ENCODE data around the gene PTPRC.
"Not testable (repeated sequence)": the region's sequence is repeated elsewhere in the genome, so short reads cannot be mapped to it uniquely, and the experiment has no call there.

The PTPRC gene

DNA sequence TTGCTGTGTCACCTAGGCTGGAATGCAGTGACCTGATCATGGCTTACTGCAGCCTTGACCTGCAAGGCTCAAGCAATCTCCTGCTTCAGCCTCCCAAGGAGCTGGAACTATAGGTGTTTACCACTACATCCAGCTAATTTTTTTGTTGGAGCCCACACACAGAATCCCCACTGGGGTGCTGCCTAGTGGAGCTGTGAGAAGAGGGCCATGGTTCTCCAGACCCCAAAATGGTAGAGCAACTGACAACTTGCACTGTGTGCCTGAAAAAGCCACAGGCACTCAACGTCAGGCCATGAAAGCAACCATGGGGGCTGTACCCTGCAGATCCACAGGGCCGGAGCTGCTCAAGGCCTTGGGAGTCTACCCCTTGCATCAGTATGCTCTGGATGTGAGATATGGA lies 39.1 kb upstream of the PTPRC start:
- no peak overlapping the region for H3K27ac ChIP-seq
- H3K36me3 ChIP-seq (replicated peaks), result no peaks in the 10 kb centered on the region
- no peak for DNase-seq
- in situ Hi-C loops (cut with HindIII; ENCODE audit: low pct_ligation_motif_present, low sequenced_read_pairs), result no loop called here
- TF ChIP-seq, protein P1, sequence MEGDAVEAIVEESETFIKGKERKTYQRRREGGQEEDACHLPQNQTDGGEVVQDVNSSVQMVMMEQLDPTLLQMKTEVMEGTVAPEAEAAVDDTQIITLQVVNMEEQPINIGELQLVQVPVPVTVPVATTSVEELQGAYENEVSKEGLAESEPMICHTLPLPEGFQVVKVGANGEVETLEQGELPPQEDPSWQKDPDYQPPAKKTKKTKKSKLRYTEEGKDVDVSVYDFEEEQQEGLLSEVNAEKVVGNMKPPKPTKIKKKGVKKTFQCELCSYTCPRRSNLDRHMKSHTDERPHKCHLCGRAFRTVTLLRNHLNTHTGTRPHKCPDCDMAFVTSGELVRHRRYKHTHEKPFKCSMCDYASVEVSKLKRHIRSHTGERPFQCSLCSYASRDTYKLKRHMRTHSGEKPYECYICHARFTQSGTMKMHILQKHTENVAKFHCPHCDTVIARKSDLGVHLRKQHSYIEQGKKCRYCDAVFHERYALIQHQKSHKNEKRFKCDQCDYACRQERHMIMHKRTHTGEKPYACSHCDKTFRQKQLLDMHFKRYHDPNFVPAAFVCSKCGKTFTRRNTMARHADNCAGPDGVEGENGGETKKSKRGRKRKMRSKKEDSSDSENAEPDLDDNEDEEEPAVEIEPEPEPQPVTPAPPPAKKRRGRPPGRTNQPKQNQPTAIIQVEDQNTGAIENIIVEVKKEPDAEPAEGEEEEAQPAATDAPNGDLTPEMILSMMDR (IDR thresholded peaks at IDR 0.05; ENCODE audit: low read depth, low read length, missing control alignments), result no peak
- no peak overlapping the region for H3K4me3 ChIP-seq (ENCODE audit: low read depth, low read length)
- H3K27me3 ChIP-seq (replicated peaks), result no peaks in the 10 kb centered on the region

DNA sequence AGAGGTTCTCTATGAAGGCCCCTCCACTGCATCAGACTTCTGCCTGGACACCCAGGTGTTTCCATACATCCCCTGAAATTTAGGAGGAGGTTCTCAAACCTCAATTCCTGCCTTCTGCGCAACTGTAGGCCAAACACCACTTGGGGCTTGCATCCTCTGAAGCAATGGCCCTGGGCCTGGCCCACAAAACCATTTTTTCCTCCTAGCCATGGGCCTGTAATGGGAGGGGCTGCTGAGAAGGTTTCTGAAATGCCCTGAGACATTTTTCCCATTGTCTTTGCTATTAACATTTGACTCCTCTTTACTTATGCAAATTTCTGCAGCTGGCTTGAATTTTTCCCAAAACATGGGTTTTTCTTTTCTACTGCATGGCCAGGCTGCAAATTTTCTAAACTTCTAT lies 37.9 kb upstream of the PTPRC start:
- H3K36me3 ChIP-seq (replicated peaks), result no peaks in the 10 kb centered on the region
- no peak overlapping the region for H3K27ac ChIP-seq
- in situ Hi-C loops (cut with HindIII; ENCODE audit: low pct_ligation_motif_present, low sequenced_read_pairs), result no loop called here
- TF ChIP-seq, protein P1 (IDR thresholded peaks at IDR 0.05; ENCODE audit: low read depth, low read length, missing control alignments), result no peak
- DNase-seq, result no peak
- H3K27me3 ChIP-seq (replicated peaks), result no peaks in the 10 kb centered on the region
- H3K4me3 ChIP-seq (ENCODE audit: low read depth, low read length), result no peak overlapping the region

DNA sequence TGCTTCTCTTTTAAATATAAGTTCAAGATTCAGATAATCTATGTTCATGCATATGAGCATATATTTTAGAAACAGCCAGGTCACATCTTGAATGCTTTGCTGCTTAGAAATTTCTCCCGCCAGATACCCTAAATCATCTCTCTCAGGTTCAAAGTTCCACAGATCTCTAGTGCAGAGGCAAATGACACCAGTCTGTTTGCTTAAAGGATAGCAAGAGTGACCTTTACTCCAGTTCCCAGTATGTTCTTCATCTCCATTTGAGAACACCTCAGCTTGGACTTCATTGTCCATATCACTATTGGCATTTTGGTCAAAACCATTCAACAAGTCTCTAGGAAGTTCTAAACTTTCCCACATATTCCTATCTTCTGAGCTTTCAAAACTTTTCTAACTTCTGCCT lies 37.5 kb upstream of the PTPRC start:
- DNase-seq; H3K36me3 ChIP-seq (replicated peaks); H3K27ac ChIP-seq; H3K27me3 ChIP-seq (replicated peaks); H3K4me3 ChIP-seq (ENCODE audit: low read depth, low read length); in situ Hi-C loops (cut with HindIII; ENCODE audit: low pct_ligation_motif_present, low sequenced_read_pairs): not testable (repeated sequence)

DNA sequence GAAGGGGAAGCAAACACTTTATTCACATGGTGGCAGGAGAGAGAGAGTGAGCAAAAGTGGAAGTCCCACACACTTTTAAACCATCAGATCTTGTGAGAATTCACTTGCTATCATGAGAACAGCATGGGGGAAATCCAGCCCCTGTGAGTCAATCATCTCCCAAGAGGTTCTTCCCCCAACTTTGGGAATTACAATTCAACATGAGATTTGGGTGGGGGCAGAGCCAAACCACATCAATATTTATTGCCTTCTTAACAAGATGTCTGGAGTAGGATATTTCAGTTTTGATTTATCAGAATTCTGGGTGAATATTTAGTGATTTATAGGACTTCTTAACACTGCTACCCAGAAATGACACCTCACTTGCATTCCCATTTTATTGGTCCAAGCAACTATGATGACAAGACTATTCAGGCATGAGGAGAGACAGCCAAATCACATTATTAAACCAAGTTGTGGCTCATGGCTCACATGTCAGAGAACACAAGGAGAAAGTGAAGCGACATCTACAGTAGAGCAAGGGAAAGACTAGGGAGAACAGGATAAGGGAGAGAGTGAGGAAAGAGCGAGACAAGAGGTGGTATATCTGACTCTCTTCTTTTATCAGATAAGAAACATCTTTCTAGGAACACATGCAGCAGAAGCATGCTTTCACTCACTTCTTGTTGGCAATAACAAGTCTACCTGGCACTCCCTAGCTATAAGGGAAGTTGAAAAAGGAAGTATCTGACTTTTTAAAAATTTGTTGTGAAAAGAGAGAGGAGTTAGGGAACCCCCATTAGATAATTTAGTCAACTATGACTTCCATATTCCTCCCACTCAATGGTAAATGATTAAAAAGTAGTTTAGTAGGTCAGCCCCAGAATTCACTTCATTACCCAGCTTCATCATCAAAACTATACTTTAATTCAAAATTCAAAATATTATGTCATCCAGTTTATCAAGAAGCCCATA lies 36.6 kb upstream of the PTPRC start:
- H3K27ac ChIP-seq, result no peak overlapping the region
- TF ChIP-seq, protein P1 (IDR thresholded peaks at IDR 0.05; ENCODE audit: low read depth, low read length, missing control alignments), result no peak

DNA sequence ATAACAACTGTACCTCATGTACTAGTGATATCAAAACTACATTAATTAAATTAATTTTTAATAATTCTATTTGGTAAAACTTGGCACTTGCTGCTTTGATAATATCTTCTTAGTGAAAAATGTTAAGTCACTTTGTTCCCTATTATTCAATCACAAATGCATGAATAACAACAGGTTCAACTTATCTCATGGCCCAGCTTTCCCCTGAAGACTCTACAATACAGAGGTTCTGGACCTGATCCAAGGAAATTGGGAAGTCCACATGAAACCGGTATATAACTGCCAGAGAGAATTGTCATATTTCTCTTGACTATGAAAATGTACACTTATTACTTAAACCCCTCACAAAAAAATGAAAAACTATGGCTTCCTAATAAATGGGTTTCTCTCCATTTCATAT lies 33.9 kb upstream of the PTPRC start:
- H3K27ac ChIP-seq, result no peak overlapping the region
- DNase-seq, result no peak
- in situ Hi-C loops (cut with HindIII; ENCODE audit: low pct_ligation_motif_present, low sequenced_read_pairs), result no loop called here
- H3K36me3 ChIP-seq (replicated peaks), result no peaks in the 10 kb centered on the region
- no peaks in the 10 kb centered on the region for H3K27me3 ChIP-seq (replicated peaks)
- H3K4me3 ChIP-seq (ENCODE audit: low read depth, low read length), result no peak overlapping the region
- TF ChIP-seq, protein P1 (IDR thresholded peaks at IDR 0.05; ENCODE audit: low read depth, low read length, missing control alignments), result no peak

More for the DNA sequence above, 36.6 kb upstream of the PTPRC start:
- H3K27me3 ChIP-seq (replicated peaks), result no peaks in the 10 kb centered on the region
- in situ Hi-C loops (cut with HindIII; ENCODE audit: low pct_ligation_motif_present, low sequenced_read_pairs), result no loop called here
- no peak for DNase-seq
- H3K4me3 ChIP-seq (ENCODE audit: low read depth, low read length), result no peak overlapping the region
- no peaks in the 10 kb centered on the region for H3K36me3 ChIP-seq (replicated peaks)

DNA sequence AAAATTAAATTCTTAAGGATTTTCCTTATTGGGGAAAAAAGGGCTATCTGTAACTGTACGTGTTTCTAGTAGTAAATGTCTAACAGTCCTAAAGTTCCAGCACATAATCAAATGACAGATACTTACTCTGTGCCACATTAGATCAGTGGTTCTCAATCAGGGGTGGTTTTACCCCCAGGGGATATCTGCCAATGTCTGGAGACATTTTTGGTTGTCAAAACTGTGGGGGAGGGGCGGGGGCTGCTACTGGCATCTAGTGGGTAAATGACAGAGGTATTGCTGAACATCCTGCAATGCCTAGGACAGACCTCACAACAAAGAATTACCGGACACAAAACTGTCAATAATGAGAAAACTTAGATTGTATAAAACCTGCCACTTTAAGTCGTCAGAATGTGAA lies 33.4 kb upstream of the PTPRC start:
- in situ Hi-C loops (cut with HindIII; ENCODE audit: low pct_ligation_motif_present, low sequenced_read_pairs), result no loop called here
- DNase-seq, result no peak
- no peak overlapping the region for H3K4me3 ChIP-seq (ENCODE audit: low read depth, low read length)
- H3K27me3 ChIP-seq (replicated peaks), result no peaks in the 10 kb centered on the region
- H3K27ac ChIP-seq, result no peak overlapping the region
- no peaks in the 10 kb centered on the region for H3K36me3 ChIP-seq (replicated peaks)
- TF ChIP-seq, protein P1 (IDR thresholded peaks at IDR 0.05; ENCODE audit: low read depth, low read length, missing control alignments), result no peak
